ENCODE measurements around the gene RAB8A. TPM values are rescaled to one million over a fixed set of nuclear protein-coding genes. Genes with fewer than 3 reads are reported as not detected.
A peak's percentile ranks its signal among the peaks of the same experiment; 100 is the strongest.
"Not testable (repeated sequence)": the region's sequence is repeated elsewhere in the genome, so short reads cannot be mapped to it uniquely, and the experiment has no call there.

The RAB8A gene
- polyA plus RNA-seq, 1 donor from 2014 or later, result 132 TPM

- H3K36me3 Mint-ChIP-seq, result peaks cover 20% of the 10 kb centered on the region
- H3K9me3 Mint-ChIP-seq, result no peaks in the 10 kb centered on the region
- no peaks in the 10 kb centered on the region for H3K27me3 Mint-ChIP-seq
- H3K27ac Mint-ChIP-seq, result peak overlapping the region in 2 of 3 donors; percentile 71 to 86
- no peak overlapping the region for H3K4me3 Mint-ChIP-seq
- H3K4me1 Mint-ChIP-seq, result peaks cover 23 to 25% (median 23%) of the 10 kb centered on the region in 3 donors
Measured at GRCh38 chr19:16156904-16157303, 45.2 kb downstream of the RAB8A start.

GRCh38 chr19:16157601-16158000 lies 45.9 kb downstream of the RAB8A start:
- Mint-ChIP-seq H3K9me3 (no peaks in the 10 kb centered on the region), H3K4me3 (peak overlapping the region in 1 of 4 donors; percentile 63), H3K27ac (peak overlapping the region in 1 of 3 donors; percentile 20), H3K36me3 (peaks cover 20% of the 10 kb centered on the region), H3K27me3 (no peaks in the 10 kb centered on the region), H3K4me1 (peaks cover 23 to 25% (median 23%) of the 10 kb centered on the region in 3 donors)

GRCh38 chr19:16159655-16160054 lies 48.0 kb downstream of the RAB8A start:
- Mint-ChIP-seq H3K36me3 (peaks cover 17% of the 10 kb centered on the region), H3K4me3 (no peak overlapping the region), H3K27ac (no peak overlapping the region), H3K9me3 (no peaks in the 10 kb centered on the region), H3K4me1 (peaks cover 14 to 18% (median 15%) of the 10 kb centered on the region in 3 donors), H3K27me3 (no peaks in the 10 kb centered on the region)

- no peaks in the 10 kb centered on the region for H3K9me3 Mint-ChIP-seq
- H3K4me3 Mint-ChIP-seq, result peak overlapping the region in 1 of 4 donors; percentile 3
- no peak overlapping the region for H3K27ac Mint-ChIP-seq
- no peaks in the 10 kb centered on the region for H3K27me3 Mint-ChIP-seq
- peaks cover 15% of the 10 kb centered on the region for H3K36me3 Mint-ChIP-seq
- H3K4me1 Mint-ChIP-seq, result peaks cover 6 to 10% (median 7%) of the 10 kb centered on the region in 3 donors
Measured at GRCh38 chr19:16160445-16160942, 48.8 kb downstream of the RAB8A start.

GRCh38 chr19:16160943-16161560 lies 49.4 kb downstream of the RAB8A start:
- H3K9me3 Mint-ChIP-seq, result no peaks in the 10 kb centered on the region
- no peaks in the 10 kb centered on the region for H3K27me3 Mint-ChIP-seq
- H3K27ac Mint-ChIP-seq, result peak overlapping the region in 1 of 3 donors; percentile 73
- H3K36me3 Mint-ChIP-seq, result peaks cover 12% of the 10 kb centered on the region
- peaks cover 5 to 7% (median 7%) of the 10 kb centered on the region in 3 donors for H3K4me1 Mint-ChIP-seq
- H3K4me3 Mint-ChIP-seq, result no peak overlapping the region

- Mint-ChIP-seq H3K27ac (peak overlapping the region in 1 of 3 donors; percentile 73), H3K4me3 (no peak overlapping the region), H3K4me1 (peaks cover 0 to 2% (median under 1%) of the 10 kb centered on the region in 3 donors), H3K36me3 (peaks cover 7% of the 10 kb centered on the region), H3K27me3 (no peaks in the 10 kb centered on the region), H3K9me3 (no peaks in the 10 kb centered on the region)
Measured at GRCh38 chr19:16161840-16162239, 50.2 kb downstream of the RAB8A start.

- no peak overlapping the region for H3K4me3 Mint-ChIP-seq
- no peaks in the 10 kb centered on the region for H3K36me3 Mint-ChIP-seq
- H3K4me1 Mint-ChIP-seq, result peaks cover 6 to 10% (median 7%) of the 10 kb centered on the region in 3 donors
- H3K27ac Mint-ChIP-seq, result no peak overlapping the region
- no peaks in the 10 kb centered on the region for H3K9me3 Mint-ChIP-seq
- no peaks in the 10 kb centered on the region for H3K27me3 Mint-ChIP-seq
Measured at GRCh38 chr19:16164222-16164890, 52.7 kb downstream of the RAB8A start.

GRCh38 chr19:16166417-16166816 lies 54.7 kb downstream of the RAB8A start:
- no peaks in the 10 kb centered on the region for H3K36me3 Mint-ChIP-seq
- H3K27ac Mint-ChIP-seq, result no peak overlapping the region
- H3K9me3 Mint-ChIP-seq, result no peaks in the 10 kb centered on the region
- H3K27me3 Mint-ChIP-seq, result no peaks in the 10 kb centered on the region
- peaks cover 6 to 14% (median 10%) of the 10 kb centered on the region in 3 donors for H3K4me1 Mint-ChIP-seq
- no peak overlapping the region for H3K4me3 Mint-ChIP-seq

GRCh38 chr19:16167055-16167454 lies 55.4 kb downstream of the RAB8A start:
- no peaks in the 10 kb centered on the region for H3K9me3 Mint-ChIP-seq
- no peak overlapping the region for H3K4me3 Mint-ChIP-seq
- no peaks in the 10 kb centered on the region for H3K36me3 Mint-ChIP-seq
- no peaks in the 10 kb centered on the region for H3K27me3 Mint-ChIP-seq
- H3K4me1 Mint-ChIP-seq, result peaks cover 6 to 14% (median 10%) of the 10 kb centered on the region in 3 donors
- H3K27ac Mint-ChIP-seq, result no peak overlapping the region

- Mint-ChIP-seq H3K4me1 (peaks cover 6 to 20% (median 13%) of the 10 kb centered on the region in 3 donors), H3K9me3 (no peaks in the 10 kb centered on the region), H3K4me3 (peak overlapping the region in 2 of 4 donors; percentile 31 to 86), H3K36me3 (no peaks in the 10 kb centered on the region), H3K27ac (peak overlapping the region in 1 of 3 donors; percentile 14), H3K27me3 (no peaks in the 10 kb centered on the region)
Measured at GRCh38 chr19:16168465-16169081, 56.9 kb downstream of the RAB8A start.

- Mint-ChIP-seq H3K27me3 (no peaks in the 10 kb centered on the region), H3K4me3 (no peak overlapping the region), H3K36me3 (no peaks in the 10 kb centered on the region), H3K4me1 (peaks cover 6 to 20% (median 15%) of the 10 kb centered on the region in 3 donors), H3K27ac (no peak overlapping the region), H3K9me3 (no peaks in the 10 kb centered on the region)
Measured at GRCh38 chr19:16170134-16170533, 58.4 kb downstream of the RAB8A start.

GRCh38 chr19:16175954-16176353 lies 64.3 kb downstream of the RAB8A start:
- peaks cover 2% of the 10 kb centered on the region for H3K36me3 Mint-ChIP-seq
- H3K4me1 Mint-ChIP-seq, result peaks cover 0 to 14% (median 14%) of the 10 kb centered on the region in 3 donors
- H3K4me3 Mint-ChIP-seq, result no peak overlapping the region
- H3K27ac Mint-ChIP-seq, result no peak overlapping the region
- H3K9me3 Mint-ChIP-seq, result peaks cover 0 to 2% (median 0%) of the 10 kb centered on the region in 3 donors
- no peaks in the 10 kb centered on the region for H3K27me3 Mint-ChIP-seq

GRCh38 chr19:16178866-16179265 lies 67.2 kb downstream of the RAB8A start:
- H3K27ac Mint-ChIP-seq, result peak overlapping the region in 1 of 3 donors; percentile 6
- not testable (repeated sequence) for H3K36me3 Mint-ChIP-seq, H3K27me3 Mint-ChIP-seq, H3K9me3 Mint-ChIP-seq
- peak overlapping the region in 3 of 4 donors; percentile 2 to 84 (median 81) for H3K4me3 Mint-ChIP-seq
- peaks cover 7 to 15% (median 13%) of the 10 kb centered on the region in 3 donors for H3K4me1 Mint-ChIP-seq

GRCh38 chr19:16180611-16181010 lies 68.9 kb downstream of the RAB8A start:
- no peak overlapping the region for H3K4me3 Mint-ChIP-seq
- peaks cover 0 to 2% (median 0%) of the 10 kb centered on the region in 3 donors for H3K9me3 Mint-ChIP-seq
- peak overlapping the region in 1 of 3 donors; percentile 32 for H3K27ac Mint-ChIP-seq
- peaks cover 13 to 20% (median 13%) of the 10 kb centered on the region in 3 donors for H3K4me1 Mint-ChIP-seq
- peaks cover 2% of the 10 kb centered on the region for H3K36me3 Mint-ChIP-seq
- H3K27me3 Mint-ChIP-seq, result no peaks in the 10 kb centered on the region

All from IgD-negative memory B cell (primary cell).